GM13976 (cell line): Measurements from ENCODE around the gene KRTAP22-1.

Experiments used
- DNase-seq: peaks from one replicate; pipeline ENCODE4 v3.0.0; 2012; ENCODE audit warnings: low spot score
- in situ Hi-C: fragments of 300-500 bp; cut with MboI; formaldehyde crosslinking; loops from one replicate; pipeline ENCODE4 v1.12.0; 2022; ENCODE audit warnings: low sequenced_read_pairs, mixed read lengths, inconsistent platforms; ENCODE audit not compliant: unreplicated experiment
- TF ChIP-seq, protein P1 (sequence below): IDR thresholded peaks from 2 replicates; pipeline ENCODE4 v1.5.1; 2012; ENCODE audit warnings: borderline replicate concordance, mild to moderate bottlenecking; ENCODE audit not compliant: insufficient read depth; ENCODE audit errors: extremely low read depth, missing control alignments, control extremely low read depth

KRTAP22-1 gene

DNA sequence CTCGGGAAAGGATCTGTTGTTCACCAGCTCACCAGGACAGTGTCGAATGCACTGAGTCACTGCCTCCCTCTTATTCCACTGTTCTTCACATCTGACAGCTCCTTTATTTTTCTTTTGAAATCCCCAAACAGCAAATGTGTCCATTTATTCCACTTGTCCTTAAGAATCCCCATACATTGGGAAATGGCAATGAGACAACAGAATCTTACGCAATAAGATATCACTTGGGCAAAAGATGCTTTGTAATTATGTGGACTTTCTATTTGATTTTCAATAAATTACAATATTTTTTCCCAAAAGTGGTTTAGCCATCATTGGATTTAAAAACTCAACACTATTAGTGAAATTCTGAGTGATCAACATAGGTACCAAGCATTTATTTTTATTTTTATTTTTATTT lies 37.8 kb downstream of the KRTAP22-1 start:
- TF ChIP-seq, protein P1, sequence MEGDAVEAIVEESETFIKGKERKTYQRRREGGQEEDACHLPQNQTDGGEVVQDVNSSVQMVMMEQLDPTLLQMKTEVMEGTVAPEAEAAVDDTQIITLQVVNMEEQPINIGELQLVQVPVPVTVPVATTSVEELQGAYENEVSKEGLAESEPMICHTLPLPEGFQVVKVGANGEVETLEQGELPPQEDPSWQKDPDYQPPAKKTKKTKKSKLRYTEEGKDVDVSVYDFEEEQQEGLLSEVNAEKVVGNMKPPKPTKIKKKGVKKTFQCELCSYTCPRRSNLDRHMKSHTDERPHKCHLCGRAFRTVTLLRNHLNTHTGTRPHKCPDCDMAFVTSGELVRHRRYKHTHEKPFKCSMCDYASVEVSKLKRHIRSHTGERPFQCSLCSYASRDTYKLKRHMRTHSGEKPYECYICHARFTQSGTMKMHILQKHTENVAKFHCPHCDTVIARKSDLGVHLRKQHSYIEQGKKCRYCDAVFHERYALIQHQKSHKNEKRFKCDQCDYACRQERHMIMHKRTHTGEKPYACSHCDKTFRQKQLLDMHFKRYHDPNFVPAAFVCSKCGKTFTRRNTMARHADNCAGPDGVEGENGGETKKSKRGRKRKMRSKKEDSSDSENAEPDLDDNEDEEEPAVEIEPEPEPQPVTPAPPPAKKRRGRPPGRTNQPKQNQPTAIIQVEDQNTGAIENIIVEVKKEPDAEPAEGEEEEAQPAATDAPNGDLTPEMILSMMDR: no peak
- in situ Hi-C loops: no loop called here

DNA sequence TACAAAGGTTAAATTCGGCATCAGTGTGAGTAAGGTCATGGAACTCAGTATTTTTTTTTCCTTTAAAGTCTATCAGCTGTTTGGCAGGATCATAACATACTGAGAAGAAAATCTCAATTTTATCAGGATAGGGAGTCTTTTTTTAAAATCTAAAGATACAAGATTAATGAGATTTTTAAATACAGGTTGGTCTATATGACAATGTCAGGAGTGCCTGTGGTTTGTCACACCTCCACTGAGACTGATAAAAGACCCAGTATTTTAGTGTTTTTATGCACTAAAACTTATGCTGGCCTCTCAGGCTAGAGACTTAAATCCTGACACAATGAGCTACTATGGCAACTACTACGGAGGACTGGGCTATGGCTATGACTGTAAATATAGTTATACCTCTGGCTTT lies 41.7 kb downstream of the KRTAP22-1 start, which contains the start of gene KRTAP20-3:
KRTAP20-3 (plus strand) TSS at position 301 of the 400 bp plus-strand sequence.
- in situ Hi-C loops: no loop called here
- TF ChIP-seq, protein P1: no peak

More for the DNA sequence above, 37.8 kb downstream of the KRTAP22-1 start:
- DNase-seq: no peak

DNA sequence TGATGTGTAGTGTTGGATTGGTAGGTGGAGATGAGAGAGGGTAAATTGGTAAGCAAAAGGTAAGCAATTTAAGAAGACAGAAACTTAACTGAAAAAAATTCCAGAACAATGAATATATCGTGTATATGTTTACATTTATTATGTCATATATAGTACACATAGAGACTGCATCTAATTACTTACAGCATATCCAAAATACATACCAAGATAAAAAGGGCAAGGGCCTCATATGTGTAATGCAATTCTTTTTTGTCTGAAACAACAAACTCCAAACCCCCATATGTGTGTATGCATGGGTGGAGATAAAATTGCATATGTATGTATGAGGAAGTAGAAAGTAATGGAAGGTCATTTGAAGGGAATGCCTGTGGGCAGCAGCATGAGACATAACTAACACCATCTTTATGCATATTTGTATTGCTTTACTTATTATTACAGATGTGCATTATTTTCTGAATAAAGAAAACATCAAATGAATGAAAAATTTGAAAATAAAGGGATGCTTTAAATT lies 46.1 kb downstream of the KRTAP22-1 start:
- in situ Hi-C loops: no loop called here
- TF ChIP-seq, protein P1: no peak
- no peak for DNase-seq

More for the DNA sequence above, 41.7 kb downstream of the KRTAP22-1 start, which contains the start of gene KRTAP20-3:
- no peak for DNase-seq
